MM.1S (cell line): ENCODE measurements around the gene PXYLP1.

Experiments used
- DNase-seq: peaks from one replicate; pipeline ENCODE4 v3.0.0-alpha.2; 2015
- H2AFZ ChIP-seq: fragments of 300-600 bp; sonication (generic); 2 replicates; pipeline ENCODE4 v1.6.0; 2016; ENCODE audit warnings: antibody characterized with exemption, low read length
- H3F3A ChIP-seq: fragments of 300-600 bp; sonication (generic); 2 replicates; pipeline ENCODE4 v1.6.1; 2016; ENCODE audit warnings: mild to moderate bottlenecking, antibody characterized with exemption, low read length, moderate library complexity, mixed read lengths; ENCODE audit not compliant: insufficient read depth
- H3K27ac ChIP-seq: fragments of 300-600 bp; sonication (generic); 2 replicates; pipeline ENCODE4 v1.5.1; 2016; ENCODE audit warnings: mild to moderate bottlenecking, low read length
- H3K27me3 ChIP-seq: fragments of 300-600 bp; sonication (generic); replicated peaks from 2 replicates; pipeline ENCODE4 v1.6.0; 2016; ENCODE audit warnings: low read length; ENCODE audit not compliant: insufficient read depth
- H3K36me3 ChIP-seq: fragments of 300-600 bp; sonication (generic); replicated peaks from 2 replicates; pipeline ENCODE4 v1.6.1; 2016; ENCODE audit warnings: mild to moderate bottlenecking, low read length, mixed read lengths; ENCODE audit not compliant: insufficient read depth
- H3K4me1 ChIP-seq: fragments of 300-600 bp; sonication (generic); 2 replicates; pipeline ENCODE4 v1.6.1; 2016; ENCODE audit warnings: low read length, mixed read lengths
- H3K4me2 ChIP-seq: fragments of 300-600 bp; sonication (generic); 2 replicates; pipeline ENCODE4 v1.6.0; 2016; ENCODE audit warnings: low read depth, low read length
- H3K4me3 ChIP-seq: fragments of 300-600 bp; sonication (generic); 2 replicates; pipeline ENCODE4 v1.5.1; 2016; ENCODE audit warnings: low read length, mixed read lengths
- H3K79me2 ChIP-seq: fragments of 300-600 bp; sonication (generic); 2 replicates; pipeline ENCODE4 v1.6.1; 2016; ENCODE audit warnings: mixed run types, low read length, mixed read lengths
- H3K9ac ChIP-seq: fragments of 300-600 bp; sonication (generic); 2 replicates; pipeline ENCODE4 v1.6.1; 2016; ENCODE audit warnings: low read length, mixed read lengths
- H3K9me2 ChIP-seq: fragments of 300-600 bp; sonication (generic); replicated peaks from 2 replicates; pipeline ENCODE4 v1.6.1; 2016; ENCODE audit warnings: mild to moderate bottlenecking, low read length, mixed read lengths; ENCODE audit not compliant: insufficient read depth
- H3K9me3 ChIP-seq: fragments of 300-600 bp; sonication (generic); replicated peaks from 2 replicates; pipeline ENCODE4 v1.6.1; 2016; ENCODE audit warnings: mild to moderate bottlenecking, low read length, mixed read lengths; ENCODE audit not compliant: insufficient read depth
- H4K20me1 ChIP-seq: fragments of 300-600 bp; sonication (generic); 2 replicates; pipeline ENCODE4 v1.6.1; 2016; ENCODE audit warnings: mild to moderate bottlenecking, low read length, moderate library complexity, mixed read lengths; ENCODE audit not compliant: insufficient read depth
- EZH2 ChIP-seq: fragments of 300-600 bp; sonication (generic); optimal IDR thresholded peaks from 2 replicates; pipeline ENCODE3; 2017; ENCODE audit warnings: low read depth, mild to moderate bottlenecking, antibody characterized with exemption, low read length, mixed read lengths
- EZH2phosphoT487 ChIP-seq: fragments of 300-600 bp; sonication (generic); IDR thresholded peaks from 2 replicates; pipeline ENCODE4 v1.6.1; 2018; ENCODE audit warnings: antibody characterized with exemption, low read length
- TF ChIP-seq, protein P1 (sequence below): fragments of 300-600 bp; sonication (generic); IDR thresholded peaks from 2 replicates; pipeline ENCODE4 v1.5.1; 2016; ENCODE audit warnings: antibody characterized with exemption, low read length, mixed read lengths

The PXYLP1 gene

GRCh38 chr3:141288336-141288990 is 56.8 kb downstream of the PXYLP1 start:
- no peaks in the 10 kb centered on the region for H3K36me3 ChIP-seq
- DNase-seq: no peak
- no peak overlapping the region for H3K4me2 ChIP-seq
- H4K20me1 ChIP-seq: no peaks in the 10 kb centered on the region
- no peak for TF ChIP-seq EZH2phosphoT487
- no peaks in the 10 kb centered on the region for H3K4me1 ChIP-seq
- no peak overlapping the region for H2AFZ ChIP-seq
- no peaks in the 10 kb centered on the region for H3K79me2 ChIP-seq
- H3K9me3 ChIP-seq: no peaks in the 10 kb centered on the region
- no peaks in the 10 kb centered on the region for H3K27me3 ChIP-seq
- no peak overlapping the region for H3K27ac ChIP-seq
- H3K9me2 ChIP-seq: no peaks in the 10 kb centered on the region
- H3F3A ChIP-seq: no peaks in the 10 kb centered on the region
- no peak overlapping the region for H3K9ac ChIP-seq
- no peak overlapping the region for H3K4me3 ChIP-seq

- Histone ChIP-seq H3K4me3 (no peak overlapping the region), H3K36me3 (no peaks in the 10 kb centered on the region), H3K27me3 (no peaks in the 10 kb centered on the region), H3K79me2 (no peaks in the 10 kb centered on the region), H3K9ac (no peak overlapping the region), H3K4me1 (no peaks in the 10 kb centered on the region), H4K20me1 (no peaks in the 10 kb centered on the region), H3K4me2 (no peak overlapping the region), H3K9me3 (no peaks in the 10 kb centered on the region), H3K27ac (no peak overlapping the region), H3K9me2 (no peaks in the 10 kb centered on the region), H2AFZ (no peak overlapping the region), H3F3A (no peaks in the 10 kb centered on the region)
- TF ChIP-seq EZH2phosphoT487 (no peak), EZH2 (no peak)
- TF ChIP-seq, protein P1, sequence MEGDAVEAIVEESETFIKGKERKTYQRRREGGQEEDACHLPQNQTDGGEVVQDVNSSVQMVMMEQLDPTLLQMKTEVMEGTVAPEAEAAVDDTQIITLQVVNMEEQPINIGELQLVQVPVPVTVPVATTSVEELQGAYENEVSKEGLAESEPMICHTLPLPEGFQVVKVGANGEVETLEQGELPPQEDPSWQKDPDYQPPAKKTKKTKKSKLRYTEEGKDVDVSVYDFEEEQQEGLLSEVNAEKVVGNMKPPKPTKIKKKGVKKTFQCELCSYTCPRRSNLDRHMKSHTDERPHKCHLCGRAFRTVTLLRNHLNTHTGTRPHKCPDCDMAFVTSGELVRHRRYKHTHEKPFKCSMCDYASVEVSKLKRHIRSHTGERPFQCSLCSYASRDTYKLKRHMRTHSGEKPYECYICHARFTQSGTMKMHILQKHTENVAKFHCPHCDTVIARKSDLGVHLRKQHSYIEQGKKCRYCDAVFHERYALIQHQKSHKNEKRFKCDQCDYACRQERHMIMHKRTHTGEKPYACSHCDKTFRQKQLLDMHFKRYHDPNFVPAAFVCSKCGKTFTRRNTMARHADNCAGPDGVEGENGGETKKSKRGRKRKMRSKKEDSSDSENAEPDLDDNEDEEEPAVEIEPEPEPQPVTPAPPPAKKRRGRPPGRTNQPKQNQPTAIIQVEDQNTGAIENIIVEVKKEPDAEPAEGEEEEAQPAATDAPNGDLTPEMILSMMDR: no peak
- DNase-seq: no peak
These were observed 57.7 kb downstream of the PXYLP1 start for GRCh38 chr3:141289228-141289772.

DNA sequence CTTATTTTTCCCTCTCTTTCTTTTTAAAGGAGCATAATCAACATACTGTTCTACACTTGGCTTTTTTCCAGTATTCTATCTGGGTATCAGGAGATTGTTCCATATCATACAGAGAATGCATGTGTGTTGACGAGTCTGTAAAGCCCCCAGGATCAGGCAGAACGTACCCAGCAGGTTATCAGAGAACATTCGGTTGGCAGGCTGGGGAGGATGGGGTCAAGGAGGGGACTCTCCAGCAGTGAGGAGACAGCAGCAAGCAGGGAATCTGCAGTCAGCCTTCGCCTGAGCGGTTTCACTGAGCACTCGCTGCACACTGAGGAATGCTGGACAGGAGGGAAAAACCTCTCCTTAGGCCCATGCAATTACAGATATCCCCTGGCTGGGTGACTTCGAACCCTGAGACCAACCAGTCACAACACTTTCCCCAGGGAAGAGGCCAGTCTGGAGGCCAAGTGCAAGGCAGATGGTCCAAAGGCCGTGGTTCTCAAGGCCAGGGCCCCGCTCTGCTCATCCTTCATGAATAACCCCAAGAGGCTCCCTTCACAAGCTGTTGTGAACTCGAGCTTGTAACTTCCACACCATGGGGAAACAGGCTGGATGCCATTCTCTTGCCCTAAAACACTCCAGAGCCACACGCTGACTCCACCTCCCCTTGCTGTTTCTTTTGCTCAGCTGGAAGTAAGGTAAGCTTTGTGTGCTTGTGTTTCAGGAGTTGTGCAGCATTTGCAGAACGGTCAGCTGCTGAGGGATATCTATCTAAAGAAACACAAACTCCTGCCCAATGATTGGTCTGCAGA is 60.1 kb downstream of the PXYLP1 start:
- Histone ChIP-seq H3K36me3 (no peaks in the 10 kb centered on the region), H3K27ac (no peak overlapping the region), H3K9ac (no peak overlapping the region), H3F3A (no peaks in the 10 kb centered on the region), H3K27me3 (no peaks in the 10 kb centered on the region), H4K20me1 (no peaks in the 10 kb centered on the region), H3K4me2 (no peak overlapping the region), H3K4me3 (no peak overlapping the region), H3K9me2 (no peaks in the 10 kb centered on the region), H3K4me1 (0 out of 2 replicates have a peak, but pooled peaks cover 4% of the 10 kb centered on the region), H3K9me3 (no peaks in the 10 kb centered on the region), H2AFZ (no peak overlapping the region), H3K79me2 (no peaks in the 10 kb centered on the region)
- DNase-seq: no peak
- TF ChIP-seq, protein P1: no peak
- TF ChIP-seq EZH2phosphoT487: no peak
- no peak for TF ChIP-seq EZH2
